ENCODE data around the gene PNLIPRP2. TPM values are rescaled to one million over a fixed set of nuclear protein-coding genes. Genes with fewer than 3 reads are reported as not detected.

The PNLIPRP2 gene
- total RNA-seq, 4 donors from 2014 or later, result not detected

GRCh38 chr10:116606061-116606483 is 14.7 kb upstream of the PNLIPRP2 start:
- TF ChIP-seq, protein P1, sequence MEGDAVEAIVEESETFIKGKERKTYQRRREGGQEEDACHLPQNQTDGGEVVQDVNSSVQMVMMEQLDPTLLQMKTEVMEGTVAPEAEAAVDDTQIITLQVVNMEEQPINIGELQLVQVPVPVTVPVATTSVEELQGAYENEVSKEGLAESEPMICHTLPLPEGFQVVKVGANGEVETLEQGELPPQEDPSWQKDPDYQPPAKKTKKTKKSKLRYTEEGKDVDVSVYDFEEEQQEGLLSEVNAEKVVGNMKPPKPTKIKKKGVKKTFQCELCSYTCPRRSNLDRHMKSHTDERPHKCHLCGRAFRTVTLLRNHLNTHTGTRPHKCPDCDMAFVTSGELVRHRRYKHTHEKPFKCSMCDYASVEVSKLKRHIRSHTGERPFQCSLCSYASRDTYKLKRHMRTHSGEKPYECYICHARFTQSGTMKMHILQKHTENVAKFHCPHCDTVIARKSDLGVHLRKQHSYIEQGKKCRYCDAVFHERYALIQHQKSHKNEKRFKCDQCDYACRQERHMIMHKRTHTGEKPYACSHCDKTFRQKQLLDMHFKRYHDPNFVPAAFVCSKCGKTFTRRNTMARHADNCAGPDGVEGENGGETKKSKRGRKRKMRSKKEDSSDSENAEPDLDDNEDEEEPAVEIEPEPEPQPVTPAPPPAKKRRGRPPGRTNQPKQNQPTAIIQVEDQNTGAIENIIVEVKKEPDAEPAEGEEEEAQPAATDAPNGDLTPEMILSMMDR (IDR thresholded peaks at IDR 0.05; ENCODE audit: low read depth), result no peak

GRCh38 chr10:116607336-116607735 is 13.4 kb upstream of the PNLIPRP2 start:
- TF ChIP-seq, protein P1 (IDR thresholded peaks at IDR 0.05; ENCODE audit: low read depth), result no peak

DNA sequence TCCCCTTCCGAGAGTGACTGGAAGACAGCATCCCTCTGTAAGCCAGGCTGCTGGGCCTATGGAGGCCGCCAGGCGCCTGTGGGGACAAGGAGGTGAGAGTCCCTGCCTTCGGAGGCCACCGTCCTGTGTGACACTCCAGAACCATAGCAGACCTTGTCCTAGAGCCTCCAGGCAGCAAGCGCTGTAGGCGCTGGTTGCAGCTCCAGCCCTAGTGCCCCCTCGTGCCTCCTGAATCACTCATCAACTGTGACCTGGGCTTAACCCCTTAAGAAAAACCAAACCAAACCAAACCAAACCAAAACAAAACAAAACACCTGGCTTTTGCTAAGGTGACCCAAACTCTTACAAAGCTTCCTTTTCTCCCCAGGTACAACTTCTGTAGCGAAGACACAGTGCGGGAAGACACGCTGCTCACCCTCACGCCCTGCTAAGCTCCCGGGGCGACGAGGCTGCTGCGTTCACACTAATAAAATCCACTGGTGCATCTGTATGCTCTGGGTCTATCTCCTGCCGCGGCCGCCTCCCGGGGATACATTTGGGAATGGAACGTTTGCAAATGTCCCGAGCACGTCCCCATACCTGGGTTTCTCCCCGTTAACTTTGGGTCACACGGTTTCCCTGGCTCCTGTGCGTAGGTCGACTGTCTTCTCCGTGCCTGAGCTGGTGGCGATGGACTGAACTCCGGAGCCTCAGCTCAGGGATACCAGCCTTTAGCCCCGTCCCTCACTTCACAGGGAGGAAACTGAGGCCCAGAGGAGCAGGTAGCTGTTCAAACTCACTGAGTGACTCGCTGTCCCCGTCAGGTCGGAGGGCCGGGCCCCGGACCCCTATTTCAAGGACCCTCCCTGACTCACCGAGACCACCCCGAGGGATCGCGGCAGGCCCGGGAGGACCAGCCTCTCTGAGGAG is 11.8 kb upstream of the PNLIPRP2 start:
- TF ChIP-seq, protein P1 (IDR thresholded peaks at IDR 0.05; ENCODE audit: low read depth), result no peak

- TF ChIP-seq, protein P1 (IDR thresholded peaks at IDR 0.05; ENCODE audit: low read depth), result no peak
Observed at GRCh38 chr10:116610443-116611152, 10.2 kb upstream of the PNLIPRP2 start.

- TF ChIP-seq, protein P1 (IDR thresholded peaks at IDR 0.05; ENCODE audit: low read depth), result no peak
Observed at GRCh38 chr10:116611153-116611545, 9.6 kb upstream of the PNLIPRP2 start.

DNA sequence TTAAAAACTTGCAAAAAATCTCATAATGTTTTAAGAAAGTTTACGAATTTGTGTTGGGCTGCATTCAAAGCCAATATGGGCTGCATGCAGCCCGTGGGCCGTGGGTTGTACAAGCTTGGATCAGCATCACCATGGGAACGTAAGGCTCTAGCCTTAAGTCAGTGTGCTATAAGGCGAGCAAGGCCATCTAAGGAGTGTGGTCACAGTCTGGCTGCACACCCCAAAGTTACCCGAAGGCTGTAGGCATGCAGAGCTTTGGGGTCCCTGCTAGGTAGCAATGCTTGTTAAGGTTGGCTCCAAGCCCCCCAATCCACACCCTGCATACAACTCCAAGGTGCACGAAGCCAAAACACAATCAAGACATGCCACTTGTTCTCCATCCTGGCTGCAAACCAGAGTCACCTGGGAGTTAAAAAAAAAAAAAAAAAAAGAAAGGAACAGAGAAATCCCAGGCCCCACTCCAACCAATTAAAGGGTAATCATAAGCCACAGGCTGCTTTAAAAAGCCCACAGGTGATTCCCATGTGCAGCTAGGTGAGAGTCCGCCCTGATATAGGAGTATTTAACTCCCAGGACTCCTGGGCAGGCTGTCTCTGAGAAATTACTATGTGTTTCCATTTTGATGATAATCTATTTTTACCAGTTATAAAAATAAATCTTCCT is 8.5 kb upstream of the PNLIPRP2 start:
- TF ChIP-seq, protein P1 (IDR thresholded peaks at IDR 0.05; ENCODE audit: low read depth), result no peak

DNA sequence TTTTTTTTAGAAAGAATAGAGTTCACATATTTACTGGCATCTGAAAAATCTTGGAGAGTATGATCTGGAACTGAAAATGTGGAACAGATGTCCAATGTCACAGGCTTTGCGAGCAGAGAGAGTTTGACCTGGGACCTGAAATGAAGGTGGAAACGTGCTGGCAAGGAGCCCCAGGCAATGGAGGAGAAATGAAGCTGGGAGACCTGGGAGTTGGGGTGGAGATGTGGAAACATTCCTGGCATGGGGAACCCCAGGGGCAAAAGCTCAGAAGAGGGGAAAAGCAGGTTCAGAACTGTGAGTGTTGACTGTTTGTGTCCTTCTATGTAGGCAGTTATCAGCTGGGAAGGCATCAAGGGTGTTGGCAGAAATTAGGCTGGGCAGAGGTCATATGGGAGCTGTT is 7.3 kb upstream of the PNLIPRP2 start:
- TF ChIP-seq, protein P1 (IDR thresholded peaks at IDR 0.05; ENCODE audit: low read depth), result no peak
